GM12892 (cell line): ENCODE measurements around the gene KRTAP4-7.
"Not testable (repeated sequence)": the region's sequence is repeated elsewhere in the genome, so short reads cannot be mapped to it uniquely, and the experiment has no call there.

Experiments used
- DNase-seq: peaks from one replicate; pipeline ENCODE4 v3.0.0; 2011; ENCODE audit not compliant: insufficient read length
- FAIRE-seq: peaks from 2 replicates; lab custom pipeline; 2011; peaks lifted over from hg19 to GRCh38; lab: Jason Lieb, UNC
- POLR2A ChIP-seq: IDR thresholded peaks from 2 replicates; pipeline ENCODE4 v1.6.1; 2011; ENCODE audit warnings: low read depth, low read length, control low read depth
- POLR2AphosphoS5 ChIP-seq: IDR thresholded peaks from 2 replicates; pipeline ENCODE4 v1.6.1; 2011; ENCODE audit warnings: low read depth, low read length, control low read depth
- TAF1 ChIP-seq: IDR thresholded peaks from 2 replicates; pipeline ENCODE4 v1.6.1; 2011; ENCODE audit warnings: low read depth, mild to moderate bottlenecking, control low read depth, low read length, borderline replicate concordance

Gene KRTAP4-7

DNA sequence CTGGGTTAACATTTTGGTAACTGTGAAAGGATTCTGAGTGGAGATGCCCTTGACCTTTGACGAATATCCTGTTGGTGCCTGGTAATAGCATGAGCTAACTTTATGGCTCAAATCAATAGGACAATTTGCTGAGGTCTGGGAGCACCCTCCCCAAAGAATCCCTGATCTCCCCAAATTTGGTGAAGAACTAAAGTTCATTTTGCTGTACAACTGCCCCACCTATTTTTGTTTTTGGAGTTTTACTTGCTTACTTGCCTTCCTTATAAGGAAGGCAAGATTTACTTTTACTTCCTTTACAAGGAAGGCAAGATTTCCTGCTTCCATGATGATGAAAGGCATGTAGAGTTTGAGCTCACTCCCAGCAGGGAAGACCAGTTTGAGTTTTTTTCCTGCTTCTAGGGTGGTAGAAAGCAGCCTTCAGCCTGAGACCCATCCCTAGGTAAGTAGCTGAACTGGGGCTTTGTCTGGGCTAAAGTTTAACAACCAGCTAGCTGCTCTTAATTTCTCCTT lies 24.0 kb downstream of the KRTAP4-7 start:
- DNase-seq (no peak), FAIRE-seq (no peak)
- no peak for TF ChIP-seq TAF1
- no peak for TF ChIP-seq POLR2A

DNA sequence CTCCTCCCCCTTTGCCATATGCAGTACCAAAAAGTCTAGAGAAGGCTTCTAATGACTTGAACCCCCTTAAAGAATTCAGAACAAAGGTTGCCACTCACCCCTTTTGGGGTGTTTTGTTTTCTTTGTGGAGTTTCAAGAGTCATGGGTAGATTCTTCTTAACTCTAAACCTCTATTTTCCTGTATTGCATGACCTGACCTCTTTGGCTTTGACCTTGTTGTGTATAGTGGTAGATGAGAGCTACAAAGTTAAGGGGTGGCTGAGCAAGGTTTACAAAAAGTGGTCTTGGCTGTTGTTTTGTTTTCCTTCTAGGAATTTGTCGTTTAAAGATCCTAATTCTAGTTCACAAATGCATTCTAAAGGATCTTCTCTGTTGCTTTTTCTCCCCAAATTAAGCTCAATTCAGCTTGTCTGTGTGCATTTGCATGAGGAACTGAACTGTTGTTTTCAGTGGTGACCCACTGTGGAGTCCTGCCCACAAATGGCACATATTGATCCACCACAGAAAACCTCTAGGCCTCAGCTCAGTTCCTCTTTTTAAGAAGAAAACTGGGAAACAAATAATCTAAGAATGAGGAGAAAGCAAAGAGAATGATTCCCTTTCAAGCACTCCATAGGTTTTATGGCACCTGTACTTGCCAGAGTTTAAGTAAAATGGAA lies 24.9 kb downstream of the KRTAP4-7 start:
- not testable (repeated sequence) for DNase-seq, FAIRE-seq

DNA sequence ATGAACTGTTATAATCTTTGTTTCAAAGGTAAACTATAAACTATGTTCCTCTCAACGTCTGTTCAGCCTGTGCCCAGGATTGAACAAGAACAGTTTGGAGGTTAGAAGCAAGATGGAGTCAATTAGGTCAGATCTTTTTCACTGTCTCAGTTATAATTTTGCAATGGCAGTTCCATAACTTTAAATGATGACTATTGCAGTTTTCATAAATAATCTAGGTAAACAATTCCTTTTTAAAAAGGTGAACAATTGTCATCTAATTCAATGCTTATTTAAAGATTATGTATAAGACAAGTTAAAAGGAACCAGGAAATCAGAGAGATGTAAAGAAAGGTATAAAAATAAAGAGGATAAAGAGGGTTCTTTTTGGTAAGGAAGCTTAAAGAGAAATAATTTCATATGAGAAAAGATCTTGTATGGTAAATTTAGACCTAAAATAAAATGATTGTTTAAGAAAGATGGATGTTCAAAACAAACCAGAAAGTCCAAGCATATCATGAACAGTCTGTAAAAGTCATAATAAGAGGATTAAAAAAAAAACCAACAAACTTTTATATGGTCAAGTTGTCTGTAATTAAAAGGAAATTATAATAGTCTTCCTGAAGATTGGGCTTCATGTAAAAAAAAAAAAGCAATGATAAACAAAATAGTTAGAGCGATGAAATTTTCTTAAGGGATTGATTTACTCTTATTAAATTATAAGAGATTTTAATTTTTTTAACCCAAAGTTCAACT lies 27.4 kb downstream of the KRTAP4-7 start:
- TF ChIP-seq POLR2A (no peak), POLR2AphosphoS5 (no peak), TAF1 (no peak)
- FAIRE-seq (no peak), DNase-seq (no peak)

DNA sequence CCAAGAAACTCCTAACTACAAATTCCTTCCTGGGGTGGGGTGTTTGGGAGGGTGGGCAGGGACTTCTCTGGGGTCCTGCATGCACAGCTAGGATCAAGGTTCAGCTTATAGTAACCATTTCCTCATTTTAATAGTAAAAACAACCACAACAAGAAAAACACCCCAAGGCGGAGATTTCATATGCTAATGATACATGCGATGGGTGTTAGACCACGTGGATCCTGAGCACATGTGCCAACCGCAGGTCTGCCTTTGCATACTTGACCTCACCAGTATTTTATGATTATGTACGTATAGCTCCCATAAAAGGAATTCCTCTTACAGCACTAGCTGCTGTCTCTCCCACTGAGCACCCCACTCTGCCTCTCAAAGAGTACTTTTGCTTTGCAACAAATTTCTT lies 32.3 kb downstream of the KRTAP4-7 start:
- FAIRE-seq (no peak), DNase-seq (no peak)
- TF ChIP-seq POLR2AphosphoS5 (no peak), TAF1 (no peak), POLR2A (no peak)

DNA sequence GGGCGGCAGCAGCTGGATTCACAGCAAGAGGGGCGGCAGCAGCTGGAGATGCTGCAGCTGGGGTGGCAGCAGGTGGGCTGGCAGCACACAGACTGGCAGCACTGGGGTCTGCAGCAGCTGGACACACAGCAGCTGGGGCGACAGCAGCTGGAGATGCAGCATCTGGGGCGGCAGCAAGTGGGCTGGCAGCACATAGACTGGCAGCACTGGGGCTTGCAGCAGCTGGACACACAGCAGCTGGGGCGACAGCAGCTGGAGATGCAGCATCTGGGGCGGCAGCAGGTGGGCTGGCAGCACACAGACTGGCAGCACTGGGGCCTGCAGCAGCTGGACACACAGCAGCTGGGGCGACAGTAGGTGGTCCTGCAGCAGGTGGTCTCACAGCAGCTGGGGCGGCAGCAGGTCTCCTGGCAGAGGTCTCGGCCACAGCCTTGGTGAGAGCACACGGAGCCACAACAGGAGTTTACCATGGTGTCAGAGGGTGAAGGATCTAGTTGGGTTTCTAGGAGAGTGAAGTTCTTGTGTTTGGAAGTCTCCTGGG lies 34.0 kb downstream of the KRTAP4-7 start, which contains the start of gene KRTAP4-11:
KRTAP4-11 (minus strand) TSS at position 528 of the 541 bp plus-strand sequence; CDS start at position 470, 58 bp downstream.
- not testable (repeated sequence) for FAIRE-seq

DNA sequence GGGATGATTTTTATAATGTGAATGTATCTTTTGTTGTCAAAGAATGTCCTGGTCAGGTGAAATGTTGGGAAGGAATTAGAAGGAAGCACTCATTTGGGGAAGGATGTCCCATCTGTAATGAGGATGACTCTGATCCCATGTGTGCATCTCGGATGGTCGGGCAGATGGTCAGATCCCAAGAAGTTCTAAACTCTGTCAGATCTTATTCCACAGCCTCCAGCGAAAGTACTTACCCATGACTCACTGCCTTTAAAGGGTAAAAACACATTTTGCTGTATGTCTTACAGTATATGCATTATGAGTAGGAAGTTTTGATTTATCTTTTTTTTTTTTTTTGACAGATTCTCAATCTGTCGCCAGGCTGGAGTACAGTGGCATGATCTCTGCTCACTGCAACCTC lies 34.8 kb downstream of the KRTAP4-7 start:
- no peak for TF ChIP-seq POLR2A
- no peak for TF ChIP-seq POLR2AphosphoS5
- TF ChIP-seq TAF1, result no peak
- FAIRE-seq (no peak), DNase-seq (no peak)

More for the DNA sequence above, 34.0 kb downstream of the KRTAP4-7 start, which contains the start of gene KRTAP4-11:
- DNase-seq, result not testable (repeated sequence)

DNA sequence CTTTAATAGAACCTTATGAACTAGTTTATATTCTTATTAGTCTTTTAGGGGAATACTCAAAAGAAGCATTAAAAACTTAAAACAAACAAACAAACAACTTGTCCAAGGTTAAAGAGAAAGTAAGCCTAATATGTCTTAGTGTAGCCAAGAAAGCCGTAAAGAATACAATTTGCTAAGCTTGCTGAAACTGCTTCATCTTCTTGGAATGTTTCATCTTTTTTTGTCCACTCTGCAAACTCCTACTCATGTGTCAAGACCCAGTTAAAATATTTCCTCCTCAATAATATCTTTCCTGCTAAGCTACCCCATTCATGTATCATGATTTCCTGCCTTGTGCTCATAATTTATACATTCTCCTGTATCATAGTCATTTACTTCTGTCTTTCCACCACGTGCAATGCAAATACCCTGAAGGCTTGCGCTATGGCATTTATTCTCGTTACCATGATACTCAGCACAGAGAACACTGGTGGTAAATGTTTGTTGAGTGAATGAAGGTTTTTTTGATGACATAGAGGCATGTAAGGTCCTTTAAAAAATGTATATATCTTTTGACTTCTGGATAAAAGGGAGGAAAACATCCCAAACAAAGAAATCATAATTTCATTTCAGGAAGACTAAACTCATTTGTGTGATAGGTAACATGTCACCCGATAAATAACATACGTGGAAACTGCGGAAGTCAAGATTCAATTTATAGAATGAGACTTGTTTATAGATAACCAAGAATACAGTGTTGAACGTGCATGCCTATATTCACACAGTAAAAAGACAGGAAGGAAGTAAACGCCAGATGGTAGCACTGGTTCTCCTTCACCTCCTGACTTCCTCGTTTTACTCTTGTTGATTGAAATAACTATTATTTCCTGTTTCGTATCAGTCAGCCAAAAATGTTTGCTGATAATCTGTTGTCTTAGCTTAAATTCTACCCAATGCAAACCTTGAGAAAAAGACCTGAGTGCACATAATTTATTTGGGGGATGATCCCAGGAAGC lies 36.0 kb downstream of the KRTAP4-7 start:
- not testable (repeated sequence) for FAIRE-seq

DNA sequence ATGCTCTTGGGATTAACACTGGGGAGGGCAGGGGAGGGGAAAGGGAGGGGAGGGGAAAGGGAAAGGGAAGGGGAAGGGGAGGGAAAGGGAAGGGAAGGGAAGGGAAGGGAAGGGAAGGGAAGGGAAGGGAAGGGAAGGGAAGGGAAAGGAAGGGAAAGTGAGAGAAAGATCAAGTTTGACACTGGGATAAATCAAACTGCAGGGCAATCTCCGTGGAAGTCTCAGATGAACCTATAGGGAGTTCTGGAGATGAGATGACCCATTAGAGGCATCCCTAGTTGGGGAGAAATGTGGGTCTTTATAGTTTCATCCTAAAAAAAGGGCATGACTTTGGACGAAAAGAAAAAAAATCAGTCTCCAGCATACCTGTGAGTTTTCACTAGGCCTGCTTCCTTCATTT lies 37.8 kb downstream of the KRTAP4-7 start:
- FAIRE-seq (no peak), DNase-seq (no peak)
- TF ChIP-seq POLR2AphosphoS5 (no peak), TAF1 (no peak), POLR2A (no peak)

More for the DNA sequence above, 36.0 kb downstream of the KRTAP4-7 start:
- DNase-seq, result not testable (repeated sequence)

DNA sequence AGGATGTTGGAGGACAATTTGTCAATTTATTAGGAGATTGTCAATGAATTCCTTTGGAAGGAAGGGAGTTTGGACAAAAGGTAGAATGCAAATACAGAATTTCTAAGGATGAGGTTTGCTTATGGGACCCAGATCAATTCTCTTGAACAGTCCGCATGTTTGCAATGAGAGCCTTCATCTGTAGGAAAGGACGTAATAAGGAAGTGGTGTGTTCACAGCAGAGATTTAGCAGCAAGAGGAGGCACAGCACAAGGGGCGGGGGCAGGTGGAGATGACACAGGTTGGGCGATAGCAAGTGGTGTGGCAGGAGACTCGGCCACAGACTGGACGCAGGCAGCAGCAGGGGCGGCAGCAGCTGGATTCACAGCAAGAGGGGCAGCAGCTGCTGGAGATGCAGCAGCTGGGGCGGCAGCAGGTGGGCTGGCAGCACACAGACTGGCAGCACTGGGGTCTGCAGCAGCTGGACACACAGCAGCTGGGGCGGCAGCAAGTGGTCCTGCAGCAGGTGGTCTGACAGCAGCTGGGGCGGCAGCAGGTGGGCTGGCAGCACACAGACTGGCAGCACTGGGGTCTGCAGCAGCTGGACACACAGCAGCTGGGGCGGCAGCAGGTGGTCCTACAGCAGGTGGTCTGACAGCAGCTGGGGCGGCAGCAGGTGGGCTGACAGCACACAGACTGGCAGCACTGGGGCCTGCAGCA lies 39.5 kb downstream of the KRTAP4-7 start:
- not testable (repeated sequence) for FAIRE-seq, DNase-seq

DNA sequence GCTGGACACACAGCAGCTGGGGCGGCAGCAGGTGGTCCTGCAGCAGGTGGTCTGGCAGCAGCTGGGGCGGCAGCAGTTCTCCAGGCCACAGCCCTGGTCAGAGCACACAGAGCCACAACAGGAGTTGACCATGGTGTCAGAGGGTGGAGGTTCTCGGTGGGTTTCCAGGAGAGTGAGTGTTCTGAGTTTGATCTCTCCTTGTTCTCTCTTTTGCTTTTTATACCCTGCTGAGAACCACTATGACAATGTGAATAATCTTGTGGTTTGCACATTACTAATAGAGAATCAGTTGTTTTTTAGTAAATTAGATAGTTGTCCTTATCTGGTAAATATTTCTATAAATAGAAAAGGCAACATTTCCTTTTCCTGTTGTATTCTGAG lies 40.0 kb downstream of the KRTAP4-7 start, which contains the start of gene KRTAP4-12:
KRTAP4-12 (minus strand) TSS at position 192 of the 381 bp plus-strand sequence; CDS start at position 132, 60 bp downstream.
- not testable (repeated sequence) for FAIRE-seq, DNase-seq

DNA sequence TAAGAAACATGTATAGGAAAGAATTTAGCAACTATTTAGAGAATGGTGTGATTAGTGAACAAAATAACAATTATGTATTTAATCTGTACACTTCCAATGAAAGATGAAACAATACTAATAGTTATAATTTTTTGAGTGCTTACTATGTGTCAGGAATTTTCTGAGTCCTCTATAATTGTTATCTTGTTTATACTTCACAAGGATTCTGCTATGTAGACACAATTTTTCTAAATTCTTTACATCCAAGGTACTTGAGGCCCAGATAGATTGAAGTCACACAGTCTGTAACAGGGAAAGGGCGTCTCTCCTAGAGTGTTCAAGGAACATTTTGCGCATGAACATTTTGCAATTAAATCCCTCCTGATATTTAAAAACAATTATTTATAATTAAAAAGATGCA lies 41.1 kb downstream of the KRTAP4-7 start:
- DNase-seq (no peak), FAIRE-seq (no peak)
- TF ChIP-seq POLR2AphosphoS5, result no peak
- TF ChIP-seq TAF1, result no peak

DNA sequence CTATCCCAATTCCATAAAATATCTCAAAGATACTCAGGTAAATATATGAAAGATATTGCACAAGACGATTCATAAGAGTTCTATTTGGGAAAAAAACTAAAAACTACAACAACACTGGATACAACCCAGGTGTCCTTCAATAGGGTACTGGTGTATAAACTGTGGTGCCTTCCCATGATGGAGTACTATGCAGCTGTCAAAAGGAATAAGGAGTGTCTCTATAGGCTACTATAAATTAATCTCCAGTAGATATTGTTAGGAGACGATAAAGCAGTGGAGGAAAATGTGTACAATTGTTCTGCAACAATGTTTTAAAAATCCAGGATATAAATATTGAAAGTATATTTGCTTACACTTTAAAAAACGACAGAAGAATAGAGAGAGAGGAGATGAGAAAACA lies 42.5 kb downstream of the KRTAP4-7 start:
- DNase-seq, result no peak
- FAIRE-seq, result no peak
- TF ChIP-seq POLR2A (no peak), TAF1 (no peak), POLR2AphosphoS5 (no peak)
